ENCODE measurements around the gene ALK.

- TF ChIP-seq, protein P1, sequence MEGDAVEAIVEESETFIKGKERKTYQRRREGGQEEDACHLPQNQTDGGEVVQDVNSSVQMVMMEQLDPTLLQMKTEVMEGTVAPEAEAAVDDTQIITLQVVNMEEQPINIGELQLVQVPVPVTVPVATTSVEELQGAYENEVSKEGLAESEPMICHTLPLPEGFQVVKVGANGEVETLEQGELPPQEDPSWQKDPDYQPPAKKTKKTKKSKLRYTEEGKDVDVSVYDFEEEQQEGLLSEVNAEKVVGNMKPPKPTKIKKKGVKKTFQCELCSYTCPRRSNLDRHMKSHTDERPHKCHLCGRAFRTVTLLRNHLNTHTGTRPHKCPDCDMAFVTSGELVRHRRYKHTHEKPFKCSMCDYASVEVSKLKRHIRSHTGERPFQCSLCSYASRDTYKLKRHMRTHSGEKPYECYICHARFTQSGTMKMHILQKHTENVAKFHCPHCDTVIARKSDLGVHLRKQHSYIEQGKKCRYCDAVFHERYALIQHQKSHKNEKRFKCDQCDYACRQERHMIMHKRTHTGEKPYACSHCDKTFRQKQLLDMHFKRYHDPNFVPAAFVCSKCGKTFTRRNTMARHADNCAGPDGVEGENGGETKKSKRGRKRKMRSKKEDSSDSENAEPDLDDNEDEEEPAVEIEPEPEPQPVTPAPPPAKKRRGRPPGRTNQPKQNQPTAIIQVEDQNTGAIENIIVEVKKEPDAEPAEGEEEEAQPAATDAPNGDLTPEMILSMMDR (IDR thresholded peaks at IDR 0.05; ENCODE audit: low read depth, low read length): no peak
- TF ChIP-seq EZH2phosphoT487 (IDR thresholded peaks at IDR 0.05; ENCODE audit: low read depth): no peak
These were observed 289.4 kb downstream of the ALK start for GRCh38 chr2:29632018-29632417.
